AG04450 (cell line): ENCODE measurements around the gene DIAPH3. TPM values are rescaled to one million over a fixed set of nuclear protein-coding genes. Genes with fewer than 3 reads are reported as not detected.

Source experiments
- CTCF ChIA-PET: fragments of 300-600, 350-600 bp; formaldehyde crosslinking; extraction: SDS; loops from one replicate; lab custom pipeline; 2022; ENCODE audit warnings: antibody characterized with exemption, inconsistent platforms; lab: Charles Lee
- POLR2A ChIA-PET: fragments of 350-600 bp; formaldehyde crosslinking; extraction: SDS; loops from one replicate; lab custom pipeline; 2021; ENCODE audit warnings: antibody characterized with exemption, inconsistent platforms; lab: Yijun Ruan, JAX
- DNase-seq: peaks from one replicate; pipeline ENCODE4 v3.0.0-alpha.2; 2011; ENCODE audit warnings: low read depth, low spot score
- H3K27ac ChIP-seq: one replicate; pipeline ENCODE4 v1.5.1; 2012; ENCODE audit warnings: low read depth, low read length, control low read depth
- H3K27me3 ChIP-seq: one replicate; pipeline ENCODE4 v1.6.0; 2012; ENCODE audit warnings: low read length; ENCODE audit not compliant: control insufficient read depth, insufficient read depth
- H3K4me3 ChIP-seq: 2 replicates; pipeline ENCODE4 v1.5.1; 2011; ENCODE audit warnings: mild to moderate bottlenecking, low read depth, low read length, control low read depth
- H3K9me3 ChIP-seq: 2 replicates; pipeline ENCODE4 v1.5.1; 2012; ENCODE audit warnings: low read length; ENCODE audit not compliant: control insufficient read depth, insufficient read depth
- CTCF ChIP-seq: IDR thresholded peaks from 2 replicates; pipeline ENCODE4 v1.5.1; 2011; ENCODE audit warnings: low read depth, low read length, control low read depth, inconsistent platforms
- polyA plus RNA-seq: library from polyadenylated mRNA; depleted of rRNA; stranded (reverse); fragments of >200 nt; gene quantifications from 2 replicates; pipeline ENCODE4 v1.2.3, GENCODE V29; 2011

DIAPH3 gene
- polyA plus RNA-seq, 1 experiment = 11.7 TPM

DNA sequence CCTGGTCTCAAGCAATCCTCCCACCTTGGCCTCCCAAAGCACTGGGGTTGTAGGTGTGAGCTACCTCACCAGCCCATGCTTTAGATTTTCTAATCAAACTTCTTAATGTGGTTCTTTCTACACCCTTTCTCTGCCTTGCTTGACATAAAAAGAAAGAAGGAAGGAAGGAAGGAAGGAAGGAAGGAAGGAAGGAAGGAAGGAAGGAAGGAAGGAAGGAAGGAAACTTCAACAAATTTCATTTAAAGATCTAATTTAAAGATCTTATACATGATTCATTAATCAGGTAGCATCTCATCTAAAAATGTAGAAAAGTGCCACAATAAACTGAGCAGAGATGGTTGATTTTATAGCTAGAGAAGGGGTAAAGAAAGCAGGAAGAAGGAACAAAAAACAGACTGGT lies 215.0 kb downstream of the DIAPH3 start:
- DNase-seq = no peak
- CTCF ChIA-PET = no interaction called here
- POLR2A ChIA-PET = no interaction called here
- Histone ChIP-seq H3K4me3 (no peak overlapping the region), H3K27me3 (no peaks in the 10 kb centered on the region), H3K27ac (no peak overlapping the region), H3K9me3 (no peaks in the 10 kb centered on the region)
- no peak for TF ChIP-seq CTCF

- no peak for TF ChIP-seq CTCF
- H3K27me3 ChIP-seq = no peaks in the 10 kb centered on the region
- DNase-seq = no peak
- CTCF ChIA-PET = no interaction called here
- H3K27ac ChIP-seq = no peak overlapping the region
- POLR2A ChIA-PET = no interaction called here
- no peak overlapping the region for H3K4me3 ChIP-seq
- no peaks in the 10 kb centered on the region for H3K9me3 ChIP-seq
Observed at GRCh38 chr13:59946944-59947343, 216.8 kb downstream of the DIAPH3 start.

DNA sequence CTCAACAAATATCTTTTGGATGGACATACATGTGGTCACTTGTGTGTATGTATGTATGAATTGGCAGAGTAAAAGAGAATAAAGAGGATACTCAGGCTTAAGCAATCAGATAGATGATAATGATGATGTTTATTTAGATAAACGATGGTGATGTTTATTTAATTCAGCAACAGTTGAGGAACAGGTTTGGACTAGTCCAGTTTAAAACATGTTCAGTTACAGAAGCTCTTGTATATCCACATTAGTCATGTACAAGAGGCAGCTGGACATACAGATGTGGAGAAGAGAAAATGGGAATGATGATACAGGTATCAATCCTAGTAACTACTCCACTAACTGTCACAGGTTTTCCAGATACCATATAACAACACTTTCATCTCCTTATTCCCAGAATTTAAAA lies 232.1 kb downstream of the DIAPH3 start:
- H3K27ac ChIP-seq = no peak overlapping the region
- ChIA-PET POLR2A (no interaction called here), CTCF (no interaction called here)
- DNase-seq = no peak
- H3K9me3 ChIP-seq = no peaks in the 10 kb centered on the region
- no peak overlapping the region for H3K4me3 ChIP-seq
- TF ChIP-seq CTCF = no peak
- no peaks in the 10 kb centered on the region for H3K27me3 ChIP-seq

- Histone ChIP-seq H3K27me3 (no peaks in the 10 kb centered on the region), H3K9me3 (no peaks in the 10 kb centered on the region), H3K4me3 (no peak overlapping the region), H3K27ac (no peak overlapping the region)
- POLR2A ChIA-PET = no interaction called here
- CTCF ChIA-PET = interaction anchor here (1.0 to 1.5 kb wide), 2 partner anchors 18 to 533 kb away, joined by 3 to 5 read pairs; no protein-coding TSS in a partner anchor
- no peak for TF ChIP-seq CTCF
- no peak for DNase-seq
Observed at GRCh38 chr13:59924256-59924655, 239.5 kb downstream of the DIAPH3 start.

- Histone ChIP-seq H3K27ac (no peak overlapping the region), H3K27me3 (no peaks in the 10 kb centered on the region), H3K4me3 (no peak overlapping the region), H3K9me3 (no peaks in the 10 kb centered on the region)
- DNase-seq = no peak
- no peak for TF ChIP-seq CTCF
- POLR2A ChIA-PET = no interaction called here
- CTCF ChIA-PET = interaction anchor here (0.7 to 2.4 kb wide), 2 partner anchors 9 to 267 kb away, joined by 3 to 16 read pairs; no protein-coding TSS in a partner anchor
Observed at GRCh38 chr13:59915252-59915651, 248.5 kb downstream of the DIAPH3 start.
